HG03175 (cell line): ENCODE measurements around the gene FOXA3.
A peak's percentile ranks its signal among the peaks of the same experiment; 100 is the strongest.
"Not testable (repeated sequence)": the region's sequence is repeated elsewhere in the genome, so short reads cannot be mapped to it uniquely, and the experiment has no call there.

Experiments used
- ATAC-seq: cut with Tn5 transposase; IDR thresholded peaks from one replicate; pipeline ENCODE4 v1.9.1; 2021; ENCODE audit warnings: mild to moderate bottlenecking, moderate library complexity; ENCODE audit not compliant: unreplicated experiment

The FOXA3 gene

DNA sequence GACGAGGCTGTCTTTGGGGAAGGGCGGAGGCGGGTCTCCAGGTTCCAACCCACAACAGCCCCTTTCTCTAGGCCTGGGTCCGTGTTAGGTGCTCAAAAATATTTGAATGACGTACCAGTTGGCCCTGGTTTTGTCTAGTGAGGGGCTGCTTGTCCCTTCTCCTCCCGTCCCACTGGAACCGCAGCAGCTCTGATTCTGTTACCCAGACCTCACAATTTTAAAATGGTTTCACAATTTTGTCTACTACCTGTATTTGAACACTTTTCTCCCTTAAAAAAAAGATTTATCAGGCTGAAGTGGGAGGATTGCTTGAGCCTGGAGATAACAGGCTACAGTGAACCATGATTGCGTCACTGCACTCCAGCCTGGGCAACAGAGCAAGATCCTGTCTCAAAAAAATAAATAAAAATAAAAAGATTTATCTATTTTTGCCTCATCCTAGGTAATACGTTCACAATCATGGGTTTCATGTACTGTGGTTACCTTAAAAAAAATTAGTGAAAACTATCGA lies 23.1 kb downstream of the FOXA3 start:
- ATAC-seq, result no peak

GRCh38 chr19:45889210-45889885 lies 25.2 kb downstream of the FOXA3 start:
- ATAC-seq, result no peak

GRCh38 chr19:45890877-45891276 lies 26.8 kb downstream of the FOXA3 start:
- no peak for ATAC-seq

- no peak for ATAC-seq
Measured at GRCh38 chr19:45895519-45895972, 31.4 kb downstream of the FOXA3 start.

DNA sequence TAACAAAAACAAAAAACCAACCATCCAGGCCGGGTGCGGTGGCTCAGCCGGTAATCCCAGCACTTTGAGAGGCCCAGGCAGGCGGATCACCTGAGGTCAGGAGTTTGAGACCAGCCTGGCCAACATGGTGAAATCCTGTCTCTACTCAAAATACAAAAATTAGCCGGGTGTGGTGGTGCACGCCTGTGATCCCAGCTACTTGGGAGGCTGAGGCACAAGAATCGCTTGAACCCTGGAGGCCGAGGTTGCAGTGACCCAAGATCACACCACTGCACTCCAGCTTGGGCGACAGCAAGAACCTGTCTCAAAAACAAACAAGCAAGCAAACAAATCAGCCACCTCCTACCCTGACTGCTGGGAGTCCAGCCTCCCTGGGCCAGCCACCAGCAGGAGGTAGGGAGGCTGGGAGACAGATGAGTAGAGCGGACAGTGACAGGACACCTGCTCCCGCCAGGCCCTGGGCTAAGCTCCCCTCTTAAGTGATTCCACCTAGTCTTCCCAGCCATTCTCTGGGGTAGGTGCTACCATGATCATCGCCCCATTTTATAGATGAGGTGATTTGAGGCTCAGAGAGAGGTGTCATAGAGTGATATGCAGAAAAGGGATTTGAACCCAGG lies 32.0 kb downstream of the FOXA3 start:
- not testable (repeated sequence) for ATAC-seq

DNA sequence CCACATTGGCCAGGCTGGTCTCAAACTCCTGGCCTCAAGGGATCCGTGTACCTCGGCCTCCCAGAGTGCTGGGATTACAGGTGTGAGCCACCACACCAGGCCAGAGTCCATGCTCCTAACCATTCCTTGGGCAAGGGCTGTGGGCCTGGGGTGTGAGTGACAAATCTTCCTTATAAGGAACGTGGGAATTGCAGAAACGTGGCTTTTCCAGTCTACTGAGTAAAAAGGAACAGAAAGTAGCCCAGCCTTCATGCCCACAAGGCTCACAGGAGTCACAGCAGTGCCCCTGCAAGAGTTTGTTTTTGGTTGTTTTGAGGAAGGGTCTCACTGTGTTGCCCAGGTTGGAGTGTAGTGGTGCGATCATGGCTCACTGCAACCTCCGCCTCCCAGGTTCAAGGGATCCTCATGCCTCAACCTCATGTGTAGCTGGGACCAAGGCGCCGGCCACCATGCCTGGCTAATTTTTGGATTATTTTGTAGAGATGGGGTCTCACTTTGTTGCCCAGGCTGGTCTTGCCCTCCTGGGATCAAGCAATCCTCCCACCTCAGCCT lies 33.2 kb downstream of the FOXA3 start:
- ATAC-seq, result no peak

DNA sequence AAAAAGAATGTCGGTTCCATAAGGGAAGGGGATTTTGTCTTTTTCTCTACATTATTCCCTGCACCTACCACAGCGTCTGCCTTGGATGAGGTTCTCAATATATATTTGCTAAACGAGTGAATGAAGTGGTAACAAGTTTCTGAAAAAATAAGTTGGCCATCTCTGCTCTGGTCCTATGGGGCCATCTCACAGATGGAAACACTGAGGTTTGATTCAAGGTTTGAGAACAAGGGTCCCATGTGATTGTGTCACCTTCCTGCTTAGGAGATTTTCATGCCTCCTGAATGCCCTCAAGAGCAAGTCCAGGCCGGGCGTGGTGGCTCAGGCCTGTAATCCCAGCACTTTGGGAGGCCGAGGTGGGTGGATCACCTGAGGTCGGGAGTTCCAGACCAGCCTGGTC lies 35.1 kb downstream of the FOXA3 start:
- no peak for ATAC-seq

DNA sequence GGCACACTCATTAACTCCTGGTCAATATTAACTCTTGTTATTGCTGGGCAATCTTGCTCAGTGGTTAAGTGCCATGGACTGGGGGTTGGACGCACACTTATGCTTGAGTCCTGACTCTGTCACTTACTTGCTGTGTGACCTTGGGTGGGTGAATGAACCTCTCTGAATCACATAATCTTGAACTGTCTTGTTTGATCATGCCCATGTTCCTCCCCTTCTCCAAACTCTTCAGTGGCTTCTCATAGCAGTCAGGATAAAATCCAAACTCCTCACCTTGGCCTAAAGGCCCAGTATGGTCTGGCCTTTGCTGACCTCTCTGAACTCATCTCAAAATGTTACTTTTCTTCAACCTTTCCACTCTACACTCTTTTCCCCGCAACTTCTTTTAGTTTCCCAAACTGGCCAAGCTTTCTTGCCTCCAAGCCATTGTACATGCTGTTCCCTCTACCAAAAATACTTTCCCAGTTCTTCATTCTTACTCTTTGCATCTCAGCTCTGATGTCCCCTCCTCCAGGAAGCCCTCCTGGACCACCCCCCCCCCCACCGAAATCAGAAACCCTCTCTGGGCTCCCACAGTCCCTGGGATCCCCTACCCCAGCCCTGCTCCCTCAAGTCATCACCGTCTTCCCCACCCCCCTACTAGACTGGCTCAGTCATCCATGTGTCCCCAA lies 35.9 kb downstream of the FOXA3 start:
- ATAC-seq, result no peak

DNA sequence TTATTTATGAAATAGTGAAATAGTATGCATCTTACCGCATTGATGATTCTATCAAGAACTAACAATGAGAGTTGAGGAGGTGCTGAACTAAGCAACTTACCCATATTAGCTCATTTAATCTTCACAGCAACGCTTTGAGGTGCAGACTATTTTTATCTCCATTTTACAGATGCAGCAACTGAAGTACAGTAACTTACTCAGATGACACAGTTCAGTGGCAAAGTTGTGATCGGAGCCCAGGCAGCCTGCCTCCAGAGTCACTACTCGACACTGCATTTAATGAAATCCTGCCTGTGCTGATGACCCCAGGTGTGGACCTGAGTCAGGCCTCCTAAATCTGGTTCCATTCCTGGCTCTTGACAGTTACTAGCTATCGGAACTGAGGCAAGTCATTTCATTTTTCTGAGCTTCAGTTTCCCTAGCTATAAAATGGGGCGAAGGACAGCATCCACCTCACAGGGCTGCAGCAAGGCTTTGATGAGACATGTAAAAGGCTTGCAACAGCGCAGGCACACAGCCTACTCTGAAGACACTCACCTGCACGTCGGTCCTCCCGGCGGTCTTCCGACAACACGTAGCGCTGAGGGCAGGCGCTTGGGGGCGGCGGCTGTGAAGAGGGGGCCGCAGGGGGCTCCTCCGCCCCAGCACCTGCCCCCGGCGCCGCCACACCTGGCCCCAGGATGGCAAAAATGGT lies 36.8 kb downstream of the FOXA3 start:
- ATAC-seq, result no peak

GRCh38 chr19:45901432-45901911 lies 37.3 kb downstream of the FOXA3 start:
- no peak for ATAC-seq

DNA sequence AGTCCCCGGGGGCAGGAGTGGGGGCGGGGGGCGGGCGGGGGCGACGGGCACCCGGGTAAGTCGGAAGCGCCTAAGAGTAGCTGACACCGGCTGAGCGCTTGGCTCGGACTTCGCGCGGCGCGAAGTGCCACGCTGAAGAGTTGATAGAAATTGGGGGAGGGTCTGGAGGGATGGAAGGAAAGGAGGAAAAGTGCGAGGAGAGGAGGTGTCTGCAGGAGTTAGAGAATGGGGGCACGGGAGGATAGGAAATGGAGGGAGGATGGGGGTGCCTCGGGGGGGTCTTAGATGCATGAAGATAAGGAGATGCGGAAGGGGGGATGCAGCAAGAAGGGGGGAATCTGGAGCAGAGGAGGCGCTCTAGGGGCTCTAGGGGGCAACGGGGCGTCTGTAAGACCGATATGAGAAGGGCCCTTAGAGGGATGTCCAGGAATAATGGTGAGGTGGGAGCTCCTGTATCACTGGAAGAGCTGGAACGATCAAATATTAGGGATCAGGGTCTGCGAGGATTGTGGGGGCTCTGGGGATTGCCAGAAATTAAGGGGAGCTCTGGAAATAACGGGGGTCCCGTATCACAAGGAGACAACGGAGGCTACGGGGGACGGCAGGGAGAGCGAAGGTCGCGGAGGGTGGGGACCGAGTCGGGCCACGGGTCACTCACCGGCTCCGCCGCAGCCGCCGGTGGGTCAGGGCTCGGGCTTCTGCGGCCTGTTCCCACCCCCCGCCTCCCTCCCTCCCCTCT lies 38.0 kb downstream of the FOXA3 start, which contains the start of gene MYPOP:
MYPOP (minus strand) TSS at position 702 of the 739 bp plus-strand sequence. CDS start 840 bp downstream, outside the sequence.
- no peak for ATAC-seq

DNA sequence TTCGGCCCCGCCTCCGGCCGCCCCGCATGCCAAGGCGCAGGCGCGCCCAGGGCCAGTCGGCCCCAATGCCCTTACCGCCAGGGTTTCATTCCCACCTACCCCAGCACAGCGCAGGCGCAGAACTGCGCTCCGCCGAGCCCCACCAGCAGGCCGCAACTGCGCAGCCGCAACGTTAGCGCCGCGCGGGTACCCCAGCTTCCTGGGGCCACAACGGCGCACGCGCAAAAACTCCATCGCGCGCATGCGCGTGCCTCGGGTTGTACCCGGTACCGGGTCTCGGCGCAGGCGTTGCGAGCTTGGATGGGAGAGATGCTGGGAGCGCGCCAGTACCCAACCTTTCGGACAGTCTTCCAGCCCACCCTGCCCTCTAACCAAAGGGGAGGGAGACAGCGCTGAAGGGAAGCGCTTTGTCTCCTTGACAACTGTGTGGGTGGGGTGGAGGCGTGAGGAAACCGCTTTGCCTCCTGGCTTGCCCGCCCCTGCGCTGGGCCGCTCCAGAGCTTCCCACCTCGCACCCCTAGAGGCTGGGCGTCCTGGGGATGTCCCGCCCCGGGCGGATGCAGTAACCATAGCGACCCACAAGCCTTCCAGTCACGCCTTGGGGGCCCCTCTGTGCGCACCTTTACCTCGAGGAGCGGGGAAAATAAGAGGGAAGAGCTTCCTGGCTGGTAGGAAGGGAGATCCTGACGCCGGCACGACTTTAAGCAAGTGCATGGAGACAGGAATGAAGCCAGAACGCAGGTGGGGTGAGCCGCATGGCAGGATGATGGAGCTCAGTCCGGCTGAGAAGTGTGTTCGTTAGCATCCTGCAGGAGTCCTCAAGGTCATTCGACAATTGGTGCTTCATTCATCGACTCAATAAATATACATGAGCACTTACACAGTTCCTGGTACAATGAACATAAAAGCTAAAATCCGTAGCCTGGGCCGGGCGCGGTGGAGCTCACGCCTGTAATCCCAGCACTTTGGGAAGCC lies 38.8 kb downstream of the FOXA3 start:
- peak; percentile 87 for ATAC-seq

GRCh38 chr19:45905011-45905410 lies 40.9 kb downstream of the FOXA3 start:
- no peak for ATAC-seq

DNA sequence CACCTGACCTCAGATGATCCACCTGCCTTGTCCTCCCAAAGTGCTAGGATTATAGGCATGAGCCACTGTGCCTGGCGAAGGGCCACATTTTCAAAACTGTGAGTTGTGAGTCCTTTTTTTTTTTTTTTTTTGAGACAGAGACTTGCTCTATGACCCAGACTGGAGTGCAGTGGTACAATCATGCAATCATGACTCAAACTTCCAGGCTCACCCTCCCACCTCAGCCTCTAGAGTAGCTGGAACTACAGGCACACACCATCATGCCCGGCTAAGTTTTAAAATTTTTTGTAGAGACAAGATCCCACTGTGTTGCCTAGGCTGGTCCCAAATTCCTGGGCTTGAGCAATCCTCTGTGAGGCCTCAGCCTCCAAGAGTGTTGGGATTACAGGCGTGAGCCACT lies 42.1 kb downstream of the FOXA3 start:
- no peak for ATAC-seq

DNA sequence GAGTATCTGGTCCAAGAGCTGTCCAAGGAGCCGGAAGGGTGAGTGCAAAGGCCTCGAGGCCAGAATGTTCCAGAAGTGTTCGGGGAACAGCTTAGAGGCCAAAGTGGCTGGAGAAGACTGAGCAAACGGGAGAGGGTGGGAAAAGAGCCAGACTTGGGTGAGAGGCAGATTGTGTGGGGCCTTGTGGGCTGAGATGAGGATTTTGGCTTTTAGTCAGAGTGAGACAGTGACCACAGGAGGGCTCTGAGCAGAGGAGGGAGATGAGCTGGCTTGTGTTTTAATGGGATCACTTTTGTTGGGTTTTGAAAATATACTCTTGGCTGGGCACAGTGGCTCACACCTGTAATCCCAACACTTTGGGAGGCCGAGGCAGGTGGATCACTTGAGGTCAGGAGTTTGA lies 44.8 kb downstream of the FOXA3 start:
- no peak for ATAC-seq

DNA sequence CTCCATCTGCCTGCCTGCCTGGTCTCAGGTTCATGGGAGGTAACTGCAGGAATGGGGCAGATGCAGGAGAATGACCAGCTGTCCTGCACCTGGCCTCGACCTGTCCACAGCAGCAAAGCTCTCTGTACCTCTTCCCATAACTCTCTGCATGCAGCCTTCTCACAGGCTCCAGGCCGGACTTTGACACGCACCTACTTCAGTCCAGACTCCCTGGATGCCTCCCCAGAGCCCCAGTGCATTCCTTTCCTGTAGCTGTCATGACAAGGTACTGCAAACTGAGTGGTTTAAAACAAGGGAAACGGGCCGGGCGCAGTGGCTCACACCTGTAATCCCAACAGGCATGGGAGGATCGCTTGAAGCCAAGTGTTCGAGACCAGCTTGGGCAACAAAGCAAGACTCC lies 47.2 kb downstream of the FOXA3 start:
- ATAC-seq, result no peak

- ATAC-seq, result no peak
Measured at GRCh38 chr19:45913874-45914830, 50.0 kb downstream of the FOXA3 start, which contains the start of gene NANOS2. NANOS2 (minus strand) TSS chr19:45914778; CDS start chr19:45914693, 85 bp downstream.
